Measurements from ENCODE around the gene ARHGEF11. TPM values are rescaled to one million over a fixed set of nuclear protein-coding genes. Genes with fewer than 3 reads are reported as not detected.

Gene ARHGEF11
- total RNA-seq, 1 experiment from 2014 or later = 41.1 TPM

DNA sequence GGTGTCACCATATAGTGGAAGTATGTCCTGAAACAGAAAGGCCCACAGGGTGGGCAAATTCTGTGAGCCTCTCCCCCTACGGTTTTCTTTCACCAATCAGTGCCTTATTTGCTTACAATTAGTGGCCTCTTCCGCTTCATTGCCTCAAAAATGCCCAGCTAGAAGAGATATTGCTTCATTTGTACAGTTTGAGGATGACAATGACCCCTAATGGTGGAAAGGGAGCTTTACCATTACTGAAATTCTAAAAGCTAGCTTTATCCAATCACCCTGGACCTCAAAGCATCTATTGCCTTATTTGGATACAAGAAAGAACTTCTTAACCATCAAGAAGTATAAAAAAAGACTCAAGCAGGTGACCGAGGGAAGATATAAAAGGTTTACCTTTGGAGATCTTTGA, 75.5 kb downstream of the ARHGEF11 start:
- Histone ChIP-seq H3K4me2 (ENCODE audit: insufficient read depth, insufficient read length, low read length) (no peak overlapping the region), H2BK120ac (ENCODE audit: low read depth, low read length, poor library complexity, severe bottlenecking) (no peak overlapping the region), H2BK12ac (ENCODE audit: insufficient read length, low read depth, low read length) (no peak overlapping the region), H2AK5ac (ENCODE audit: insufficient read length, low read length) (no peak overlapping the region), H3K27ac (ENCODE audit: insufficient read length, low read depth, low read length) (no peak overlapping the region), H3K23ac (ENCODE audit: insufficient read length, low read depth, low read length) (no peak overlapping the region), H3K9ac (ENCODE audit: extremely low read depth, insufficient read length, low read length) (no peak overlapping the region), H3K9me3 (ENCODE audit: control insufficient read depth, low read depth, low read length) (no peaks in the 10 kb centered on the region), H2BK5ac (ENCODE audit: insufficient read length, low read length) (no peak overlapping the region), H3K56ac (ENCODE audit: insufficient read length, low read depth, low read length) (no peak overlapping the region), H4K20me1 (ENCODE audit: control insufficient read depth, insufficient read depth, insufficient read length) (no peaks in the 10 kb centered on the region), H3K14ac (ENCODE audit: insufficient read depth, low read length) (no peak overlapping the region), H2BK15ac (ENCODE audit: low read depth, low read length) (no peak overlapping the region), H3K18ac (ENCODE audit: insufficient read length, low read depth, low read length) (no peak overlapping the region), H3K4ac (ENCODE audit: low read depth, low read length) (no peak overlapping the region), H4K5ac (ENCODE audit: insufficient read length, low read depth, low read length) (no peak overlapping the region), H3K79me1 (ENCODE audit: insufficient read depth, low read depth, low read length, poor library complexity, severe bottlenecking) (no peaks in the 10 kb centered on the region), H4K91ac (ENCODE audit: insufficient read length, low read depth, low read length) (no peak overlapping the region), H3T11ph (ENCODE audit: low read length) (no peak overlapping the region), H2AFZ (ENCODE audit: low read length) (no peak overlapping the region), H2BK20ac (ENCODE audit: low read depth, low read length, poor library complexity, severe bottlenecking) (no peak overlapping the region), H4K8ac (replicated peaks; ENCODE audit: insufficient read length, low read depth, low read length) (no peak overlapping the region), H3K27me3 (ENCODE audit: insufficient read depth, low read length) (no peaks in the 10 kb centered on the region), H3K23me2 (ENCODE audit: insufficient read length, low read depth, low read length, poor library complexity, severe bottlenecking) (no peaks in the 10 kb centered on the region), H3K4me1 (ENCODE audit: insufficient read depth, low read length) (peaks cover 2% of the 10 kb centered on the region; the same call in 1 of the 2 replicates), H3K79me2 (ENCODE audit: insufficient read depth, low read length) (no peaks in the 10 kb centered on the region)
- Mint-ChIP-seq H3K4me1 (peaks cover 7 to 10% of the 10 kb centered on the region in 2 experiments), H3K36me3 (ENCODE audit: insufficient read depth in 1 of 3, low read depth in 3 of 3) (peaks cover 12 to 81% (median 49%) of the 10 kb centered on the region in 3 experiments; a peak in 6 of 7 replicates), H3K27me3 (ENCODE audit: low read depth) (no peaks in the 10 kb centered on the region), H3K9me3 (no peaks in the 10 kb centered on the region), H3K4me3 (no peak overlapping the region), H3K27ac (no peak overlapping the region)
- TF ChIP-seq, protein P1, sequence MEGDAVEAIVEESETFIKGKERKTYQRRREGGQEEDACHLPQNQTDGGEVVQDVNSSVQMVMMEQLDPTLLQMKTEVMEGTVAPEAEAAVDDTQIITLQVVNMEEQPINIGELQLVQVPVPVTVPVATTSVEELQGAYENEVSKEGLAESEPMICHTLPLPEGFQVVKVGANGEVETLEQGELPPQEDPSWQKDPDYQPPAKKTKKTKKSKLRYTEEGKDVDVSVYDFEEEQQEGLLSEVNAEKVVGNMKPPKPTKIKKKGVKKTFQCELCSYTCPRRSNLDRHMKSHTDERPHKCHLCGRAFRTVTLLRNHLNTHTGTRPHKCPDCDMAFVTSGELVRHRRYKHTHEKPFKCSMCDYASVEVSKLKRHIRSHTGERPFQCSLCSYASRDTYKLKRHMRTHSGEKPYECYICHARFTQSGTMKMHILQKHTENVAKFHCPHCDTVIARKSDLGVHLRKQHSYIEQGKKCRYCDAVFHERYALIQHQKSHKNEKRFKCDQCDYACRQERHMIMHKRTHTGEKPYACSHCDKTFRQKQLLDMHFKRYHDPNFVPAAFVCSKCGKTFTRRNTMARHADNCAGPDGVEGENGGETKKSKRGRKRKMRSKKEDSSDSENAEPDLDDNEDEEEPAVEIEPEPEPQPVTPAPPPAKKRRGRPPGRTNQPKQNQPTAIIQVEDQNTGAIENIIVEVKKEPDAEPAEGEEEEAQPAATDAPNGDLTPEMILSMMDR (conservative IDR thresholded peaks at IDR 0.05) = no peak; the same call in 2 of the 3 replicates
- WGBS (ENCODE audit: extremely low coverage, insufficient read length, low lambda C conversion rate) = no CpG with 5 or more reads among the region's 3 CpGs
- DNase-seq = no peak

Measured in H9 (cell line).